Measurements from ENCODE around the gene PNMA5.

GRCh38 chrX:152992115-152992514, 1.8 kb downstream of the PNMA5 start:
- TF ChIP-seq CTCF (conservative IDR thresholded peaks at IDR 0.05; ENCODE audit: low read length) = no peak
- TF ChIP-seq EZH2phosphoT487 (IDR thresholded peaks at IDR 0.05; ENCODE audit: borderline replicate concordance) = no peak
